Fibroblast of mammary gland (primary cell): ENCODE results near the gene KMT2C.
"Not testable (repeated sequence)": the region's sequence is repeated elsewhere in the genome, so short reads cannot be mapped to it uniquely, and the experiment has no call there.

ENCODE experiments used
- DNase-seq: peaks from one replicate; pipeline ENCODE4 v3.0.0-alpha.2; 2010; ENCODE audit warnings: low read depth
- H3K4me3 ChIP-seq: 2 replicates; pipeline ENCODE4 v1.5.1; 2011; ENCODE audit warnings: low read depth, mild to moderate bottlenecking, low read length, moderate library complexity; ENCODE audit not compliant: control insufficient read depth
- TF ChIP-seq, protein P1 (sequence below): conservative IDR thresholded peaks from 2 replicates; pipeline ENCODE4 v1.5.1; 2011; ENCODE audit warnings: low read depth, low read length, inconsistent platforms; ENCODE audit not compliant: control insufficient read depth, insufficient read depth

The KMT2C gene

GRCh38 chr7:152436111-152436930 is 518 bp upstream of the KMT2C start:
- TF ChIP-seq, protein P1, sequence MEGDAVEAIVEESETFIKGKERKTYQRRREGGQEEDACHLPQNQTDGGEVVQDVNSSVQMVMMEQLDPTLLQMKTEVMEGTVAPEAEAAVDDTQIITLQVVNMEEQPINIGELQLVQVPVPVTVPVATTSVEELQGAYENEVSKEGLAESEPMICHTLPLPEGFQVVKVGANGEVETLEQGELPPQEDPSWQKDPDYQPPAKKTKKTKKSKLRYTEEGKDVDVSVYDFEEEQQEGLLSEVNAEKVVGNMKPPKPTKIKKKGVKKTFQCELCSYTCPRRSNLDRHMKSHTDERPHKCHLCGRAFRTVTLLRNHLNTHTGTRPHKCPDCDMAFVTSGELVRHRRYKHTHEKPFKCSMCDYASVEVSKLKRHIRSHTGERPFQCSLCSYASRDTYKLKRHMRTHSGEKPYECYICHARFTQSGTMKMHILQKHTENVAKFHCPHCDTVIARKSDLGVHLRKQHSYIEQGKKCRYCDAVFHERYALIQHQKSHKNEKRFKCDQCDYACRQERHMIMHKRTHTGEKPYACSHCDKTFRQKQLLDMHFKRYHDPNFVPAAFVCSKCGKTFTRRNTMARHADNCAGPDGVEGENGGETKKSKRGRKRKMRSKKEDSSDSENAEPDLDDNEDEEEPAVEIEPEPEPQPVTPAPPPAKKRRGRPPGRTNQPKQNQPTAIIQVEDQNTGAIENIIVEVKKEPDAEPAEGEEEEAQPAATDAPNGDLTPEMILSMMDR, result no peak
- peak overlapping the region; percentile 39 for H3K4me3 ChIP-seq
- peak; percentile 87 for DNase-seq

DNA sequence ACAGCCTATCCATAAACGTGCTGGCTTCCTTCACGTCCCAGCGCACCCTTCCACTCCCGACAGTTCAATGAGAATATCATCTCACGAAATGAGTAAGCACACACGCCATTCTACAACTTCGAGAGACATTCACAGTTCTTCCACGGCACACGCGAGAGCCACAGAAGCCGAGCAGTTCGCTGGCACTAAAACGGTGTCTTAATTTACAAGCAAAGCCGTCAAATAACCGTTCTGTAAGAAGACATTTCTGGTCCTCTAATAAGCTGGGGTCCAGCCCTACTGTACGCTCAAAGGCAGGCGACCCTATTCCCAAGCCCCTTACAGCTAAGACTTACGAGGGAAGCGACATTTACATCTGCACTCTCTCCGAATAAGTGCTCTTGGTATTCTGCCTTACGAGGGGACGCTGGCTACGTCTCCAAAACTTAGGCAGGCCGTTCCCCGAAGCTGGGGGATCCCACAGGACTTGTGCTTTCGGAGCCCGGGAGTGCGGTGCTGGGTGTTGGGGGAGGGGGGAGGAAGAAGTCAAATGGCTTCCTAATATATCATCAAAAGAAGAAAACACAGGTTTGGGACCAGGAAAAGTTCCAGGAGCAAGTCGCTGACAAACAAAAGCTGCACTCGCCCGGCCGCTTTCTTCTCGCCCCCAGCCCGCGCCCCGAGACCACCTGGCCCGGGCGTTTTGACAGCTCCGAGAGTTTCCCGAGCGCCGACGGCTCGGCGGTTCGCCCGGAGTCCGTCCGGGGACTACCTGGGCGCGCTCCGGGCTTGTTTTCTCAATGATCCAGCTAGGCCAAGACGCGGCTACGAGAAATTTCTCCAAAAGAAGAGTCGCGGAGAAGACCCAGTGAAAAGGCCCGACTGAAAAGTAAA is 1.1 kb downstream of the KMT2C start:
- DNase-seq, result peak; percentile 42

DNA sequence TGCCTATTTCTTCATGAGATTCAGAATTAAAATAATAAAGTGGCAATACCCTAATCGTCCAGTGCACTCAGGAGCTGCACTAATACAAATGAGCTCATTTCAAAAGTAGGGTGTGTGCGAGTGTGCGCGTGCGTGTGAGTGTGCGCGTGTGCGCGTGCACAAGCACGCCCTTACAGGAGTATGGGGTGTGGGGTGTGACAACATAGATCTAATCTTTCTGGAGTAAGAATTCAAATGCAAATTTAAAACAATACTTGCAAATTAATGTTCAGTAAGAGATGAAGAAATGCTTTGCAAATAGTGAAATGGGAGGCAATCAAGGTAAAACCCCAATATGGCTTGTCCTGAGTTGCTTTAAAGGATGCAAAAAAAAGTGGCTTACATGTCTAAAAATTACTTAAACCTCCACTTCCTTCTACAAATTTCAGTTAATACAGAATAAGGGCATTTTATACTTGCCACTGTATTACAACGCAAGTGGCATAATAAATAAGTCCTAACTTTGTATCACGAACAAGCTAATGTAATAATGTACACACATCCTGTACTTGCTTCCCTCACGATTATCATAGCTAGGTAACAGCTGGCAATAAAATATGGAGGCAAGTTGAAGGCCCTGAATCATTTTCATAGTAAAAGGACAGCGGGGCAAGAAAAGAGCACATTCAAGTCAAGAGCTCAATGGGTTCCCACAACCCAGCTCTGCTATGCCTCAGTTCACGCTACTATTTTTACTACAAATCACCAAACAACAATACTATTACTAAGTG is 1.9 kb downstream of the KMT2C start:
- H3K4me3 ChIP-seq, result peak overlapping the region; percentile 71
- peak; percentile 38 for DNase-seq

More for the DNA sequence above, 1.1 kb downstream of the KMT2C start:
- peak overlapping the region; percentile 71 for H3K4me3 ChIP-seq

DNA sequence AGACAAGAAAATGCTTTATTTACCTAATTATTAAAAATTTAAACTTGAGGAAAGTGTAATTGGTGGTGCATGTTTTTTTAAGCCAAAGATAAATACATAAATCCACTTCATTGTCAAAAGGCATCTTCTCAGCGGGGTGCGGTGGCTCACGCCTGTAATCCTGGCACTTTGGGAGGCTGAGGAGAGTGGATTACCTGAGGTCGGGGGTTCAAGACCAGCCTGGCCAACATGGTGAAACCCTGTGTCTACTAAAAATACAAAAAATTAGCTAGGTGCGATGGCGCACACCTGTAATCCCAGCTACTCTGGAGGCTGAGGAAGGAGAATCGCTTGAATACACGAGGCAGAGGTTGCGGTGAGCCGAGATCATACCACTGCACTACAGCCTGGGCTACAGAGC is 3.1 kb downstream of the KMT2C start:
- not testable (repeated sequence) for DNase-seq, H3K4me3 ChIP-seq

DNA sequence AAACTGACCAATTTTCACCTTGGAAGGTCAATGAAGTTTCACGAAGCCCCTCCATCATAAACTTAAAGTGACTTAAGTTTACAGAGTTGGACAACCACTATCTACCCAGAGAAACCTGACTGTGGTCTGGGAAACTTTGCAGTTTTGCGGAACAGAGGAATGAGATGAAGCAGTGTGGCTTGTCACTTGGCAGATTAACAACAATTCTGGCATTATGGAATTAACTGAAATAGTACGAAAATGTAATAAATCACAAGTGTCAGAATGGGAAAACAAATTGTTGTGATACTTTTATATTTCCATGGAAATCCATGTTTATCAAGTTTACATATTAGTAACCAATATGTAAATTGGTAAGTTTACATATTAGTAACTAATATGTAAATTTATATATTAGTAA is 4.9 kb downstream of the KMT2C start:
- H3K4me3 ChIP-seq, result no peak overlapping the region
- no peak for DNase-seq
- TF ChIP-seq, protein P1, result no peak

- H3K4me3 ChIP-seq, DNase-seq: not testable (repeated sequence)
Measured at GRCh38 chr7:152430118-152430517, 5.7 kb downstream of the KMT2C start.

- no peak overlapping the region for H3K4me3 ChIP-seq
- DNase-seq, result peak; percentile 69
- TF ChIP-seq, protein P1, result no peak
Measured at GRCh38 chr7:152424348-152425108, 11.3 kb downstream of the KMT2C start.

DNA sequence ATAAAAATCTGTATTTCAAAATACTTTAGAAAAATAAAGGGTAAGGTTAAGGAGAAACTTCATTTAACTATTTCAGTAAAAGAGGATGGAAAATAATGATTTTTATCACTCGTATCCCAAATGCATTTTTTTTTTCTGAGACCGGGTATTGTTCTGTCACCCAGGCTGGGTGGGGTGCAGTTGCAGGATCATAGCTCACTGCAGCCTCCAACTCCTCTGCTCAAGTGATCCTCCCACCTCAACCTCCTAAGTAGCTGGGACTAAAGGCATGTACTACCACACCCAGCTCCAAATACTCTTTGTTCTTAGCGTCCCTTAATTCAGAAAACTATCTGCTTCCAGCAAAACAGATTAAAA is 11.8 kb downstream of the KMT2C start:
- TF ChIP-seq, protein P1, result no peak
- H3K4me3 ChIP-seq, result no peak overlapping the region
- no peak for DNase-seq

DNA sequence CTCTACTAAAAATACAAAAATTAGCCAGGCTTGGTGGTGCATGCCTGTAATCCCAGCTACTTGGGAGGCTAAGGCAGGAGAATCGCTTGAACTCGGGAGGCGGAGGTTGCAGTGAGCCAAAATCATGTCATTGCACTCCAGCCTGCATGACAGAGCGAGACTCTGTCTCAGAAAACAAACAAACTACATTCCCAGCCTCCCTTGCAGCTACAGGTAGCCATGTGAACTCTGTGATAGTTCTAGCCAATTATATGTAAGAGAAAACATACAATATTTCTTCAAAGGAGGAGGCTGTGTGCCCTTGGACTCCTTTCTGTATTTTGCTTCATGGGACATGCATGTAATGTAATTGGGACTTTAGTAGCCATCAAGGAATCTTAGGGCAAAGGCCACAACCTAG is 12.6 kb downstream of the KMT2C start:
- DNase-seq, H3K4me3 ChIP-seq: not testable (repeated sequence)

DNA sequence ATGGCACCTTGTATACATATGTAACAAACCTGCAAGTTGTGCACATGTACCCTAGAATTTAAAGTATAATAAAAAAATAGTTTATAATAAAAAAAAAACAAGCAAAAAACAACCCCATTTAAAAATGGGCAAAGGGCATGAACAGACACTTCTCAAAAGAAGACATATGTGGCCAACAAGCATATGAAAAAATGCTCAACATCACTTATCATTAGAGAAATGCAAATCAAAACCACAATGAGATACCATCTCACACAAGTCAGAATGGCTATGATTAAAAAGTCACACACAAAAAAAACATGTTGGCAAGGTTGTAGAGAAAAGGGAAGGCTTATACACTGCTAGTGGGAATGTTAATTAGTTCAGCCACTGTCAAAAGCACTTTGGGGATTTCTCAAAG is 14.9 kb downstream of the KMT2C start:
- not testable (repeated sequence) for DNase-seq, H3K4me3 ChIP-seq
